COLO668 (cell line): ENCODE results near the gene TAL1.

Experiments
- DNase-seq: peaks from one replicate; lab custom pipeline; 2025; ENCODE audit not compliant: unreplicated experiment; lab: John Stamatoyannopoulos, UW

TAL1 gene

DNA sequence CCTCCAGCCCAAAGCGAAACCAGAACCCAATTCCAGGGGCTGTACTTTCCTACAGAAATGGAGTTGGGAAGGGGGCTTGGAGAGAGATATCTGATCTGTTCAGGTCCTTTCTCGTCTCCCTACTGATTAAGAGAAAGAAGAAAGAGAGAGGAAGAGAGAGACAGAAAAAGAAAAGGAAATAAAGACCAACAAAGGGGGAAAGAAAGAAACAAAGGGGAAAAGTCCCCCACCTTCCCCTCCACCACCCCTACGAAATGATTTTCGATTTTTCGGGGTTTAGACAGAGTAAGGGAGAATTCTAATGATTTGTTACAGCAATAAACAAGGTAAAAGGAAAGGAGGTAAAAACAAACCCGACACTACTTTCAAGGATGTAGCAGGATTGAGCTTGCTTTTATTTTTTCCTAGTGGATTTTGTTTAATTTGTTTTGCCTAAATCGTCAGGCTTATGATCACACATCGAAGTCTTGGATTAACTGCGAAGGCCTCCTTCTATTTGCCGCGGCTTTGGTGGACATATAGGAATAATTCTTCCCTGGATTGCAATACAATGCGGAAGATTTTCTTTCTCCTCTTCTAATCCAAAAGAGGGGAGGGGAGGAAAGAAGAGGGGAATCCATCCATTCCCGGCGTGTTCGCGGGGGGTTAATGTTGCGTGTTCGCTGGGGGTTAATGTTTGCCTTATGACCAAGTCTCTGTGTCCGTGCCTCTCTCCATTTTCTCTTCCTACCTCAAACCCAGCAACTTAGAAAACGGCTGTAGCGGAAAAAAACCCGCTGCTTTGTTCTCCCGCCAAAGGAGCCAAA lies 1.9 kb downstream of the TAL1 start:
- DNase-seq = no peak

DNA sequence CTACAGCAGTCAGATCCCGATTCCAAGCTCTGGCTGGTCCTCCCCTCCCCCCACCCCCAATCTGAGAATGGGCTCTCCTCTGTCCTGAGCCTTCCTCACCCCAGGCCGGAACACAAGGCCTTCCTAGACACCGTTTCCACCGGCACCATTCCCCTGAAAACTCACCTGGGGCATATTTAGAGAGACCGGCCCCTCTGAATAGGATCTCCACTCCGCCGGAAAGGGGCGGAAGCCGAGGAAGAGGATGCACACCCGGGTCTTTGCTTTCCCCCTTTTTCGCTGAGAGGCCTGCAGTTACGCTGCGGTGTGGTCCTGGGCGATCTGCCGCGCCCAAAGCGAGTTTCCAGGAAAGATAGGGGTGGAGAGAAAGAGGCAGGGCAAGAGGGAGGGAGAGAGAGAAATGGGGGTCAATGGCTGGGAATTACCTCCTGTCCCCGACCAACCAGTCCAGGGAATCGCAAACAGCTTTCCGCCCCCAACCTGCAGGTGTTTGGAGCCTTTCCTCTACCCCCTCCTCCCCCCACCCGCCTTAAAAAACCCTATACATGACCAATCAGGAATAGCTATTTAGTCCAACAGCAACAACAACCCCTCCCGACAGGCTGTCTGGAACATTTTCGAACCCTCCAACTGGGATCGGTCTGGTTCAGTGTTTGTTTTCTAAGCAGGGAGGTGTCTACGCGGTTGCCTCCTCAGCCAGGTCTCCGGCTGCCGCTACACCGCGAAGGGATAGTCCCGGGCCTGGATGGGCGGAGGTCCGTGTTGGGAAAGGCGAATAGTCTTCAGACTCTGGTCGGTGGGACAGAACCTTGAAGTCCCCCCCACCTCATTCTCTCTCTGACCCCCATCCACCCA lies 2.8 kb downstream of the TAL1 start:
- DNase-seq = no peak

DNA sequence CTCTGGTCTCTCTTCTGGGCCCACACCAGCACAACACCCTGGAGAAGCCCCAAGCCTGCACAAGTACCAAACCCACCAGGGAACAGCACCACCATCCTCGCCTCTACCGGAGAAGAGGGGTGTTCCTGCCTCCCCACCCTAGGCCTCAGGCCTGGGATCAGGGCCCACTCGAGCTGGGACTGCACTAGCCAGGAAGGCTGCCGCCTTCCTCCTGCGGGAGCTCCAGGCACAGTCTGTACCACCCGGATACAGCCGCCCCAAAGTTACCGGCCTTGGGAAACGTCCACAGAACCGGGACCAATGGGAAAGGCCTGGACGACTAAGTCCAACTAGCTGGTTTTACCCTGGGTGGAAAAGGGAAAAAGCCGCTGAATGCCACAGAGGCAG lies 3.4 kb downstream of the TAL1 start:
- no peak for DNase-seq

DNA sequence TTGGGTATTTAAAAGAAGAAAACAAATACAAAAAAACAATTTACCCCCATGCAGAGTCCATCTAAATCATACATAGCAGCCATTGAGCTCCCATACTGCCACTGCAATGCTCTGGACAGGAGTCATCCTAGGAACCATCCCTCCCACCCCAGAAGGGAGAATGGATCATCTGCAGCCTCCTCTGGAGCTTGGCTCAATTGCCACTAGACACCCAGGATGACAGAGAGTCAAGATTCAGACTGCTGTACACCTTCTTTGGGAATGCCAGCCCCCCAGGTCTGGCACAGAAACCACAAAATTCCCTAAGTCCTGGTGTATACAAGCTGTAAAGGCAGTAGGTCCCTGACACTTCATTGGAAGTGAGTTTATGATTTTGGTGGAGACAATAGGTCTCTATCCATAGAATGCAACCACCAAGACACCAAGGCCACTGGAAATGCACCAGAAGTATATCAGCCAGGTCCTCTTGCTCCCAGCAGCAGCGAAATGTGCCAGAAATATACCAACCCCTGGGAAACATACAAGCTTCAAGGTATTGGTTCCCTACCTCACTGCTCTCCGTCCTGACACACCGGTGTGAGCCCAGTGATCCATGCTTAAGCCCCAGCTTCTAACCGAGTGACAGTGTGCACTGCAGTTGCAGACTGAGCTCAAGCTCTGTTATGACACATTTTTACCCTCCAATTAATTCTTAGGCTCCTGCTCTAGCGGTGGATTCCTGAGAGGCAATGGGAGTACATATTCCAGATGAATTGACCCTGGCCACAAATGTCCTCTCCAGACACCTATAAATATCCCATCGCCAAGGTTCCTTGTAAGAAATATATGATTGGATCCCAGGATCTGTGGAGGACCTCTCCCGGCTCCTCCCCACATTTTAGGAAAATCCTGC lies 4.4 kb downstream of the TAL1 start:
- no peak for DNase-seq

DNA sequence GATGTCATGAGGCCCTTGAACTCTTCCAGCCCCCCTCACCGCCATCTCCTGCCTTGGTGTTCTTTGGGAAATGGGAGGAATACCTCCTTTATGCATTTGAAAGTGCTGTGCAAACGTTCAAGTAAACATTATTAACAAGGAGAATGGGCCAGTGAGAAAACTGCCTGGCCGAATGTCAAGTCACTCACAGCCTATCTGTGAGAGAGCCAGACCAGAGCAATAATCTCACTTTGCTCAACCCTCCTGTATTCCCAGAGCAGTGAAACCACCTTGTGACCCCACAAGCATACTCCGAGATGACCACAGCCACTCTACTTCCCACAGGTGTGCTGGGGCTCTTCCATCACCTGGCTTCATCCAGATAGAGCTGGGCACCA lies 5.2 kb downstream of the TAL1 start:
- no peak for DNase-seq

DNA sequence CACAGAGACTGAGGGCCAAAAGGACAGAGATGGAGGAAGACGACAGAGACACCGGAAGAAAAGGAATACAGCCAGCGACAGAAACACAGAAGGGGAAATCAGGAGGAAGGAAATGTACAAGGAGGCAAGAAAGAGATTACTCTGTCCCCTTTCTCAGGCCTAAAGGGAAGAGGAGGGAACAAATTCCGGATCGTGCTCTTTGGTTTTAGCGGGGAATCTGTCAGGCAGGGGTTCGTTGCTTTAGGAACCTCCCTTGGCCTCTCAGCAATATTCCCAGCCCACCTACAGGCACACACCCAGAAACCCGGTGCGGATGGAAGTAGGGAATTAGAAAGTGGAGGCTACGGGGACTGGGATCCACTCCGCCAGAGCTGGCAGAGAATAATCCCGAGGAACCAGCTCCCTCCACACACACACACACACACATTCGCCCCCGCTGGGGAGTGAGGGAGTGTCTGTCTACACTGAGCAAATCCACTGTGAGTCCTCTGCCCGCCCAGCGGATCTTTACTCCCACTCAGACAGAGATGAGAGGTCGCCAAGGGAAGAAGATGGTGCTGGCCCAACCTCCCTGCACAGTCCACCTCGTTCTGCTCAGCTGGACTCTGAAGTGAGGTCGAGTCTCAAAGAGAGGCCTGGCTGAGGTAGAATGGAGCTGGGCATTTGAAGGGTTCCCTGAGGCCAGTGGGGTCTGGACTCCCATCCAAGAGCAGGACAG lies 5.7 kb downstream of the TAL1 start:
- no peak for DNase-seq

DNA sequence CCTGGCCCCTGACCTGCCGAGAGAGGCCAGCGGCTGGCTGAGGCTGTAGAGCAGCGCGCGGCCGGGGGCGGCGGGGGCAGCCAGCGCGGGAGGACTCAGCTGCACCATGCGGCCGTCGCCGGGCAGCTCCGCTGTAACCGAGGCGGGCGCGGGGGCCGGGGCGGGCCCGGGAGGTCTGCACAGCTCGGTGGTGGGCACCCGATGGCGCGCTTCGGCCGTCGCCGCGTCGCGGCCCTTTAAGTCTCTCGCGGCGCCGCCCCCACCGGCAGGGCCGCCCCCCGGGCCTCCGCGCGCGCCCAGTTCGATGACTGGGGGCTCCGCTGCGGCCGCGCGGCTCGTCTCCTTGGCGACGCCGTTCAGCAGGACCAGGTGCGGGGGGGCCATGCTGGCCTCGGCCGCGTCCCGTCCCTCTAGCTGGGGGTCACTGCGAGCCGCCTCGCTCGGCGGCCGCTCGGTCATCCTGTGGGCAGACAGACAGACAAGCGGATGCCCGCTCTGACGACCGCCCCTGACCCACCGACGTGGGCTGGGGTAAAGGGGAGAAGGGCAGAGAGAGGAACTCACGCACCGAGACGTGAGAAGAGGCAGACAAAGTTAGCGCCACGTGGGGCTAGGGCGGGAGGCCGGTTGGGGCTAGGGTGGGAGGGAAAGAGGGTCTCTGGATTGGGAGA lies 6.5 kb downstream of the TAL1 start:
- peak; percentile 61 for DNase-seq

DNA sequence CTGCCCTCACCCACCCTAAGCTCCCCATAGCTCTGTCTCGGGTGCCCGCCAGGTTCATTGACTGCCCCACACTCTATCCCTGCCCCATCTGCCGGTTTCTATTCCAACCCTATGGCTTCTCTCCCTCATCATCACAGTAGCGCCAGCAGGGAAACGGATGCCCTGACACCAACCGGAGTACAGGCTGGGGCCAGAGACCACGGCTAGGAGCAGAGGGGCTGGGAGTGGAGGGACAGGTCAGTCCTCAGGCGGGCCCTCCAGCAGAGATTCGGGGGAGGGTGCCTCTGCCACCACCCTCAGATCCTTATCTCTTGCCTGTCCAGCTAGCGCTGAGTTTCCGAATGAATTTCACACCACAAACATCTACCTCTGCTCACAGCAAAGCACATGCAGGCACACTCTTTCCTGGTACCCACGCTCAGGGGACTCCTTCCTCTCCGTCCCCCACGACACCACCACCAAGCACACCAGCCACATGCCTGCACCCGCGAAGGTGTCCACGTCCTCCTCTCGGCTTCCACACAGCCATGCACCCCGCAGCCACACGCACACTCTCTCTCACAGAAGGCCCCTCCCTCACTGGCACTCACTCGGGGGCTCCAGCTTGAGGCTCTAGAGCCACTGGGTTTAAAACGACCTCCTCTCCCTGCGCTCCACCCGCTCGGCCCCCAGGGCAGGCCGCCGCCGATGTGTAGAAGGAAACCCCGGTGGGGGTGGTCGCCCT lies 7.2 kb downstream of the TAL1 start:
- no peak for DNase-seq

DNA sequence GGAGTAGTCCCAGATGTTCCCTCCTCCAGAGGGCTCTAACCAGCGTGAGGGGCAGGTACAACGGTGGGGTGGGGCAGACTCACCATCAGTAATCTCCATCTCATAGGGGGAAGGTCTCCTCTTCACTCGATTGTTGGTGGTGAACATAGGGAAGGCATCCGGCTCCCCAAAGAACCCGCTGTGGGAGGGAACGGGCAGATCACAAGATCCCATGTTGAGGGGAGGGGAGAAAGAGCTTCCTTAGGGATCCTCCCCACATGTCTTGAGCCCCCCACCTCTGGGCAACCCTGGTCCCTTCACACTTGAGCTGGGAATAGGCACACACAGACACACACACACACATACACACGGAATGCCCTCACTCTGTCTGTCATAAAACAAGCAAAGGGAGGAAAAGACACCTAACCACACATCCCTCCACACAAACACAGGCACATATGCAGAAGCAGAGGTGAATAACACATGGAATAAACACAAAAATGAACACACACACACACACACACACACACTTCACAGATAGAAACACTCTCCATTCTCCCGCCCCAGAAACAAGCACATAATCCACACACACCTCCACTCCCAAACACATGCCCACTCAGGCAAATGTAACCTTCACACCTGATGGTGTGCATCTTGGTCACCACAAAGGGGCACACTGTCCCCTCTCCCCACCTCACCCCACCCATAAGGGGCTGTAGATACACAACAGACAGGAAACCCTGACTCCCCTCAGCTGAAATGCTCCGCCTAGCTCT lies 7.9 kb downstream of the TAL1 start:
- no peak for DNase-seq

DNA sequence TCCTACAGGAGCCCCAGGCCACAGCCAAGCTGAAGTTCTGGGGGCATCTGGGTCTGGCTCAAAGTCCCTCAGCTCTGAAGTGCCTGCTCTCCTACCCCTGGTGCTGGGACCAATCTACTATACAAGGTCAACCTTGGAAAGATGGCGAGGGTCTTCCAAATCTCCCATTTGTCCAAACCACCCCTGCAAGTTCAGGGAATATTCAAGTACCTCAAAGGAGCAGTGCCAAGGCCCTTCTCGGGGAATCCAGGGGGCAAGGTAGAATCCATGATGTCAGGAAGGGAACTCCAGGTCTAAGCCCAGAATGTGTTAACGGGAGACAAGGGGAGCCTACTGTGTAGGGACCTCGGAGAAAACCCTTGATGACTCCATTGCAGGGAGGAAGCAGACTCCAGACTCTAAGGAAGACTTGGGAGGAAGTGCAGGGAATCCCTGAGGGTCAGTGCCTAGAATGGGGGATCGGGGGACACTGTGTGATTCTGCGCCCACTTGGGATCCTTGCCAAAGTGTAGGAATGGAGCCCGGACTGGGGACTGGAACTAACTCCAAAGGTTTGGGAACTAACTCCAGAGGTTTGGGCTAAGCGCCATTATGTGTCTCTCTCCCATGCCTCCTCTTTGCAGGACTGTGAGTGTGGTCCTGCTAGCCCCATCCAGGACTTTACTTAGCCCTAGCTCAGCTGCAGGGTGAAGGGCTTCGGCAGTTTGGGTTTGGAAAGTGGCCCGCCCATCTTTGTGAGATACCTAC lies 8.7 kb downstream of the TAL1 start:
- DNase-seq = no peak

DNA sequence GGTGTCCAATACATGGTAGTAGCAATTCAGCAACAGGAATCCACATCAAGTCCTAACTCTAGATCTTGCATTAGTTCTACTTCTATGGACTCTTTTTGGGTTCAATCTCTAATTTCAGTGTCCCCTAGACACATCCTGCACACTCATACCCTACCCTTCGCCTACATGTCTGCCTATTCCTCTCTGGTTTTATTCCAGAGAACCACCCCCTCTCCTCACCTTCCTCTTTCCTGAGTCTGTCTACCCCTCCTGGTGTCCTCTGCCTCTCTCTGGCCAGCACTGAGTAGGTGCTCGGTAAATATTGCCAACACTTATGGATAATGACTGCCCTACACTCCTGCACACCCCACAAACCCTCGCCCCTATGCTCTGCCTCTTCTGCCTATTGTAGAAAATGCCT lies 9.5 kb downstream of the TAL1 start:
- no peak for DNase-seq

DNA sequence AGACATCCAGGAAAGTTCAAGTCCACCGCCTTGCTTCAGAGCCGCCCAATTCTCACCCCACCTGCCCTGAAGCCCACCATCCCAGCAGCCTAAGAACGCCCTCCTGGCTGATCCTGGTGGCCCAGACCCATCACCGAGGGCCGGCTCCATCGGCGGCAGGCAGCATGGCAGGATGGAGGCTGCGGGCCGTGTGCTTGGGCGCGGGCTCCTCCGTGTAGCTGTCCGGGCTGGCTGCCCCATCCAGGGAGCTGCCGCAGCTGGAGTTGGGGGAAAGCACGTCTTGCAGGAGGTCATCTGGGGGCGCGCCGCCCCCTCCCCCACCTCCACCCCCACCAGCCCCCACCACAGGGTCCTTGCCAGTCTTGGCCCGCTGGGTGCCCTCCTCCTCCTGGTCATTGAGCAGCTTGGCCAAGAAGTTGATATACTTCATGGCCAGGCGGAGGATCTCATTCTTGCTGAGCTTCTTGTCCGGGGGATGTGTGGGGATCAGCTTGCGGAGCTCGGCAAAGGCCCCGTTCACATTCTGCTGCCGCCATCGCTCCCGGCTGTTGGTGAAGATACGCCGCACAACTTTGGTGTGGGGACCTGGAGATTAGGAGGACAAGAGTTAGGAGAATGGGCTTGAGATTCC lies 12.3 kb downstream of the TAL1 start:
- DNase-seq = no peak

DNA sequence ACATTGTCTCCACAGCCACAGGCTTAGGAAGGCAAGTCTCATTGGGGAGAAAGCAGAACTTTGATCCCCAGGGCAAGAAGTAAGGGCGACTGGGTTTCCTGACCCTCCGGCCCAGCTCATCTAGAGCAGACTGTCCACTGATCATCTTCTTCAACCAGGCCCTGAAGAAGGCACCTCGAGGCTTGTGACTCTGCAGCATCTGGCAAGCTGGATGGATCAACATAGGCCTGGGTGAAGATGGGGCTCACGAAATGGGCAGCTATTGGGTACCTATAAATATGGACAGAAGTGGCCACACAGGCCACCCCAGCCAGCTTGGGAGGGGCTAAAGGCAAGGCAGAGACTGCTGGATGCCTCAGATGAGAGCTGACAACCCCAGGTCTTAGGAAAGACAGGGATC lies 13.0 kb downstream of the TAL1 start:
- DNase-seq = no peak

DNA sequence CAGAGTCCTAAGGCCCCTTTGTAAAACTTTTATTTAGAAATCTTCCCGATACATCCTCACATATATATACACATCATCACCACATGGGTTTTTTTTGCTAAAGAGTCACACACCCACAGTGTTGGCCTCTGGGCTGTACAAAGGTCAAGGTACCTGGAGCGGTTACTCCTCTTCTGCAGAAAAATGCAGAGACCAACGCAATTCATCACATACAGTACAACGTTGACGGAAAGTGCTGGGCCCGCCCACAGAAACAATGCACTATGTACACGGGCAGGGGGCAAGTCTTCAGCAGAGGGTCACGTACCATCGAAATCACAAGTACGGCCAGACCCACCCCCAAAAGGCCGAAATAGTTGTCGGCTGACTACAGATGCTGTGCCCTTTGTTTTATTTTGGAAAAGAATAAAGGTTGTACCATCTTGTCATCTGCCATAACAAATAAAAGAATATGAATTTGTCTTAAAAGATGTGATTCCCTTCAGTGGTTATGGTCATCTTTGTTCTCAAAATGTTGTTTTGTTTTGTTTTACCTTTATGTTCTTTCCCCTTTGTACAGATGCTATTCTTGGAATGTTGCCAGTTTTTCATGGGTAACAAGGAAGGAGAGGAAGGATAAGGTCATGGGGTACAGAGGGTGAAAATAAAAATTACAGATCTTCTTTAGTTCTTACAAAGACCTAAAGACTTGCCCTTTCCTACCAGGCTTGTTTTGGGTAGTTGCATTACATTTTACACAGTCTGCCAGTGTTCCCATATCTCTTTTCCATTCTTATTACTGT lies 15.6 kb downstream of the TAL1 start:
- no peak for DNase-seq

DNA sequence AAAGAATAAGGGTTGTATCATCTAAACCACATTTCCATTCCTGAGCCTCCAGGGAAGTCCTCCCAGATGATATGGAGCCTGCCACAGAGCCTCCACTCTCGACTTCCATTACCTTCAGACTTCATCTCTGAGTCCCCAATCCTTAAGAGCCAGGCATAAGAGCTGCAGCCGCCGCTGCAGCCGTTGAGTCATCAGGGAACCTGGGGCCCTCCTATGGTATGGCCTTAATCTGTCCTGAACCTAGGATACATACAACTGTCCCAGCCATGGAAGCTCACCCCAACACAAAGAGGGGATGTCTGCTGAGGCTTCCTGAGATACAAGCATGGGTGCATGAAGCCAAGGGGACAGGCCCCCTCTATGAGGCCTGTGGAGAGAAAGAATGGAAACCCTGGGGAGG lies 16.3 kb downstream of the TAL1 start:
- DNase-seq = no peak

DNA sequence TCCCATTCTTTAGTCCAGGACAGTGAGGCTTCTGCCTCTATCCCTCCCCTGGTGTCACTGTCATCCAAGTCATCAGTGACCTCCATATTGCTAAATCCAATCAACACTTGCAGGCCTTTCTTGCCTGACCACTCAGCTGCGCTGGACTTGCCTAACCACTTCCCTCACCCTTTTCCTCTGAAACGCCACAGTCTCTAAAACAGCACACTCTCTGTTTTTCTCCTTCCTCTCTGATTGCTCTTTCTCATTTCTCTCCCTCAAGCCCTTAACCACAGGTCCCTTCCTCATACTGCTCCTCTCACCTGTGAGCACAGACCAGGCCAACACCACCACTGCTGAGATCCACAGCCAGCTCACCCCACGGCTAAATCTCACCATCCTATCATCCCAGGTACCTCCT lies 17.5 kb downstream of the TAL1 start:
- no peak for DNase-seq
